BJ (cell line): ENCODE measurements around the gene PLA2G2C. TPM values are rescaled to one million over a fixed set of nuclear protein-coding genes. Genes with fewer than 3 reads are reported as not detected.
"Not testable (repeated sequence)": the region's sequence is repeated elsewhere in the genome, so short reads cannot be mapped to it uniquely, and the experiment has no call there.

ENCODE experiments used
- CTCF ChIA-PET: fragments of 350-600 bp; formaldehyde crosslinking; extraction: SDS; loops from one replicate; lab custom pipeline; 2021; ENCODE audit warnings: antibody characterized with exemption, inconsistent platforms; lab: Yijun Ruan, JAX
- POLR2A ChIA-PET: fragments of 300-600 bp; sonication (Branson Sonifier 250); formaldehyde crosslinking; extraction: SDS; loops from one replicate; lab custom pipeline; 2021; ENCODE audit warnings: antibody characterized with exemption; lab: Charles Lee
- DNase-seq: peaks from one replicate; pipeline ENCODE4 v3.0.0-alpha.2; 2011; ENCODE audit warnings: low read depth
- H3K27me3 ChIP-seq: 2 replicates; pipeline ENCODE4 v1.6.0; 2011; ENCODE audit warnings: low read length; ENCODE audit not compliant: control insufficient read depth, insufficient read depth
- H3K36me3 ChIP-seq: 2 replicates; pipeline ENCODE4 v1.5.1; 2011; ENCODE audit warnings: low read length; ENCODE audit not compliant: control insufficient read depth, insufficient read depth
- H3K4me3 ChIP-seq: 2 replicates; pipeline ENCODE4 v1.5.1; 2011; ENCODE audit warnings: low read depth, mild to moderate bottlenecking, control low read depth, low read length
- polyA plus RNA-seq: library from polyadenylated mRNA; depleted of rRNA; stranded (reverse); fragments of >200 nt; gene quantifications from 2 replicates; pipeline ENCODE4 v1.2.3, GENCODE V29; 2011
- TF ChIP-seq, protein P1 (sequence below): IDR thresholded peaks from 2 replicates; pipeline ENCODE4 v1.5.1; 2011; ENCODE audit warnings: low read depth, mild to moderate bottlenecking, control low read depth, inconsistent platforms, low read length, moderate library complexity; ENCODE audit not compliant: insufficient read depth

The PLA2G2C gene
- polyA plus RNA-seq, 1 experiment: not detected

DNA sequence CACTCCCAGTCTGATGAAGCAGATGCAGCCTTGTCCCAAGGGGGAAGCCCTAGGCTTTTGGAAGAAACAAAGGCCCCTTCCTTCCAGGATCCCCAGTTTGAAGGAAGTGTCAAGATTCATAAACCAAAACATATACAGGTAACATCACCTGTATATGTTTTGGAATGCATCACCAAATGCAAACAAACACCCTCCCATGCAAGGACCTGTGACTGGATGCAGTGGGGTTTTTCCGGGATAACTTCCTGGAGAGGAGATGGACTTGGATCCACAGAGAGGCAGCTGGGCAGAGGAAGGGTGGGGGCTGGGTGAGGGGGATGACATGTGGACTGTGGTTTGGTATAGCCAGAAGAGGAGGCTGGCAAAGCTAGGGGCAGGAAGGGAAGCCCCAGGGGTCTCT lies 48.7 kb downstream of the PLA2G2C start:
- H3K27me3 ChIP-seq: no peaks in the 10 kb centered on the region
- TF ChIP-seq, protein P1, sequence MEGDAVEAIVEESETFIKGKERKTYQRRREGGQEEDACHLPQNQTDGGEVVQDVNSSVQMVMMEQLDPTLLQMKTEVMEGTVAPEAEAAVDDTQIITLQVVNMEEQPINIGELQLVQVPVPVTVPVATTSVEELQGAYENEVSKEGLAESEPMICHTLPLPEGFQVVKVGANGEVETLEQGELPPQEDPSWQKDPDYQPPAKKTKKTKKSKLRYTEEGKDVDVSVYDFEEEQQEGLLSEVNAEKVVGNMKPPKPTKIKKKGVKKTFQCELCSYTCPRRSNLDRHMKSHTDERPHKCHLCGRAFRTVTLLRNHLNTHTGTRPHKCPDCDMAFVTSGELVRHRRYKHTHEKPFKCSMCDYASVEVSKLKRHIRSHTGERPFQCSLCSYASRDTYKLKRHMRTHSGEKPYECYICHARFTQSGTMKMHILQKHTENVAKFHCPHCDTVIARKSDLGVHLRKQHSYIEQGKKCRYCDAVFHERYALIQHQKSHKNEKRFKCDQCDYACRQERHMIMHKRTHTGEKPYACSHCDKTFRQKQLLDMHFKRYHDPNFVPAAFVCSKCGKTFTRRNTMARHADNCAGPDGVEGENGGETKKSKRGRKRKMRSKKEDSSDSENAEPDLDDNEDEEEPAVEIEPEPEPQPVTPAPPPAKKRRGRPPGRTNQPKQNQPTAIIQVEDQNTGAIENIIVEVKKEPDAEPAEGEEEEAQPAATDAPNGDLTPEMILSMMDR: no peak
- ChIA-PET CTCF (no interaction called here), POLR2A (no interaction called here)
- H3K36me3 ChIP-seq: no peaks in the 10 kb centered on the region
- DNase-seq: no peak
- no peak overlapping the region for H3K4me3 ChIP-seq

GRCh38 chr1:20137055-20137454 lies 49.3 kb downstream of the PLA2G2C start:
- Histone ChIP-seq H3K4me3 (no peak overlapping the region), H3K36me3 (no peaks in the 10 kb centered on the region), H3K27me3 (no peaks in the 10 kb centered on the region)
- DNase-seq: no peak
- ChIA-PET POLR2A (no interaction called here), CTCF (interaction anchor here (2.5 kb wide), 1 partner anchor 15 kb away, joined by 10 read pairs; no protein-coding TSS in a partner anchor)
- TF ChIP-seq, protein P1: no peak

DNA sequence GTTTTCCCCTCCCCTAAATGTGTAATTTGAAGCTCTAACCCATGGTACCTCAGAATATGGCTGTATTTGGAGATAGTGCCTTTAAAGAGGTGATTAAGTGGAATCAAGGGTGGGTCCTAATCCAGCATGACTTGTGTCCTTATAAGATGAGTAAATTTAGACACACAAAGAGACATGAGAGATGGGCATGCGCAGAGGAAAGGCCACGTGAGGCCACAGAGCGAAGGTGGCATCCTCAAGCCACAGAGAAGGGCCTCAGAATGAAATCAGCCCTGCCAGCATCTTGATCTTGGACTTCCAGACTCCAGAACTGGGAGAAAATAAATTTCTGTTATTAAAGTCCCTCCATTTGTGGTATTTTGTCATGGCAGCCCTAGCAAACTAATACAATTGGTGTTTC lies 50.1 kb downstream of the PLA2G2C start:
- ChIA-PET CTCF (interaction anchor here (2.5 kb wide), 1 partner anchor 16 kb away, joined by 10 read pairs; no protein-coding TSS in a partner anchor), POLR2A (no interaction called here)
- Histone ChIP-seq H3K36me3 (no peaks in the 10 kb centered on the region), H3K4me3 (no peak overlapping the region), H3K27me3 (no peaks in the 10 kb centered on the region)
- no peak for DNase-seq
- TF ChIP-seq, protein P1: no peak

- TF ChIP-seq, protein P1: no peak
- no peaks in the 10 kb centered on the region for H3K27me3 ChIP-seq
- POLR2A ChIA-PET: no interaction called here
- no peaks in the 10 kb centered on the region for H3K36me3 ChIP-seq
- no peak overlapping the region for H3K4me3 ChIP-seq
- no peak for DNase-seq
- CTCF ChIA-PET: interaction anchor here (2.5 kb wide), 1 partner anchor 17 kb away, joined by 10 read pairs; no protein-coding TSS in a partner anchor
These were observed 51.3 kb downstream of the PLA2G2C start for GRCh38 chr1:20134995-20135394.

GRCh38 chr1:20130518-20130917 lies 55.8 kb downstream of the PLA2G2C start:
- H3K36me3 ChIP-seq, POLR2A ChIA-PET, H3K4me3 ChIP-seq, CTCF ChIA-PET, H3K27me3 ChIP-seq, DNase-seq: not testable (repeated sequence)

GRCh38 chr1:20126806-20127440 lies 59.4 kb downstream of the PLA2G2C start:
- ChIA-PET CTCF (no interaction called here), POLR2A (no interaction called here)
- Histone ChIP-seq H3K36me3 (no peaks in the 10 kb centered on the region), H3K4me3 (no peak overlapping the region), H3K27me3 (no peaks in the 10 kb centered on the region; the same call in 1 of the 2 replicates)
- DNase-seq: no peak
- TF ChIP-seq, protein P1: no peak
